ENCODE data around the gene RSL24D1. TPM values are rescaled to one million over a fixed set of nuclear protein-coding genes. Genes with fewer than 3 reads are reported as not detected.
A peak's percentile ranks its signal among the peaks of the same experiment; 100 is the strongest.

The RSL24D1 gene
- polyA plus RNA-seq (2013, experiment 1 of 2; ENCODE audit: insufficient read length): 127 TPM
- 123 TPM for polyA plus RNA-seq (2013, experiment 2 of 2; ENCODE audit: insufficient read length)

DNA sequence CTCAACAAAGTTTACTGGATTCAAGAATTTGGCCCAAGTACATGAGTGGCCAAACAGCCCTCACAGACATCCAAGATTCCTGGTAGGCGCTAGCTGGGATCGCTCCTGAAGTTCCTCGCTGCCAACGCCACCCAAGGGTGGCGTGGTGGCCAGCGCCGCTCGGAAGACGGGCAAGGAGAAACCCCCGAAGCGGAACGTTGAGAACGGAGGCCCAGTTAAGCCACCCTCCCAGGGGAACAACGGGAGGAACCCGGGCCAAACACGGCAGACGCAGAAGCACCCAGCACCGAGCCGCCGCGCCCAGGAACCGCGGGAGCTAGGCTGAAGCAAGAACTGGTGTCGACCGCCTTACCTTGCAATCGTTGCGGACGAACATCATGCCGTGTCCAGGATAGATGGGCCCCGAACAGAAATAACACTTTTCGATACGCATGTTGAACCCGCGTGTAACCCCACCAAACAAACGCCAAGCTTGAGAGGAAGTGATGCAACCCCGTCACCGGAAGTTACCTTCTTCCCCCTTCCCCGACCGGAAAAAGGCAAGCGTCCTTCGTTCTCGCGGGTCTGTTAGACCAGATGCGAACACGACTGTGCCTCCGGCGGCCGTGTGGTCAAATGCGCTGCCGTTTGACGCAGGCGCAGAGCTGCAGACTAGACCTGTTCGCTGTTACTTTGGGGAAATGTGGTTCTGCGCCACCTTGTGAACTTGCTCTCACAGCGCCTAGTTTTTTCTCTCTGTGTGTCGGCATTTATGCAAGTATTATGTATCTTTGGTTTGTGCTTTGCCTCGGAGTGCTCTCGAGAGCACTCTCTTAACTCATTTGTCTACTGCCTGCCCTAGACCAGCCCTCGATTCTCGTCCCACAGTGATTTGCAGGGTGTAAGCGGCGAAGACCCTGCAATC is at the start of gene RSL24D1:
Gene RSL24D1, minus strand, starts transcription at position 484 of the 904 bp plus-strand sequence. Its CDS starts 51 bp downstream, at position 433.
- DNase-seq: peak; percentile 99

DNA sequence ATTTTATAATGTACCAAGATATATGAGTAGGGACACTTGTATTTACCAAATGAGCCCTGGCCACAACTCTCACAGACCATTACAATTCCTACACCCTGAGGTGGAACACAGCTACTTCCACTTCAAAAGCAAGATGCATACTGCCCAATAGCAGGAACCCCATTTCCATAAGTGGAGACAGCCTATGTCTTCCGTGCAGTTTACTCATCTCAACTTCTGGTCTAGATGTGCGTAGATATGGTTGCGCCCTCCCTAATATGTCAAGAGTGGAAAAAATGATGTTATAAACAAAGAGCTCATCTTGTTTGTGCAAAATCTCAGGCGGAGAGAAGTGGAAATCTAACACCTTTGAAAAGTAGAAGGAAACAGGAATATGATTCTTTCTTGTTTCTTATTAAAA is 48.3 kb upstream of the RSL24D1 start:
- DNase-seq: no peak

DNA sequence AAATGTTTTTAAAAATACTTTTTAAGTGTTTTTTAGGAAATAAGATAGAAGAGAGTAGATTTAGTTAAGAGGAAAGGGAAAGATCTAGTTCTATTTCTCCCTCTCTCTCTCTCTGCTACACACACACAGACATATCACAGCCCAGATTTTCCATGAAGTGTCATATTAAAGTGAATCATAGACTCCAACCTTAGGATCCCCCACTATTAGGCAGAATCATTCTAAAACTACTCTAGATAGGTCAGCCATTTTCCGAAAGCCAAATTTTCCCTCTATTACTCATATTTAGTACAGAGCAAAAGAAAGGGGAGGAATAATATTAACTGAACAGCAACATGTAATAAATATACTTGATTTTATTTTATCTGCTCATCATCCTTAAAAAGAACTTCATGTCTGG is 45.1 kb upstream of the RSL24D1 start:
- DNase-seq: peak; percentile 44

DNA sequence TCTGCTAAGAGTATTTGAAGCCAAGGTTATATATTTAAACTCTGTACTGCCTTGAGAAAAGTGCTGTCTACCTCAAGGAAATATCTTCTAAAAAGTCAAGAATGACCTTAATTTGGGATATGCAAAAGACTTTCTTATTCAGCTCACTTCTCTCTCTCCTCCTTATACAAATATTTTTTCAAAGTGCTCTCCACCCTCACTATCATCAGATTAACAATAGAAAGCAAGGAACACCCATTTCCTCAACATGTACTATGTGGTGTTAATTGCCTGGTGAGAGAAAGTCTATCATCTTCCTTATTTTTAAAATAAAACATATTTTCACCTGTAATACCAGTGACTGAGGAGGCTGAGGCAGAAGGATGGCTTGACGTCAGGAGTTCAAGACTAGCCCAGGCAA is 44.4 kb upstream of the RSL24D1 start:
- no peak for DNase-seq

DNA sequence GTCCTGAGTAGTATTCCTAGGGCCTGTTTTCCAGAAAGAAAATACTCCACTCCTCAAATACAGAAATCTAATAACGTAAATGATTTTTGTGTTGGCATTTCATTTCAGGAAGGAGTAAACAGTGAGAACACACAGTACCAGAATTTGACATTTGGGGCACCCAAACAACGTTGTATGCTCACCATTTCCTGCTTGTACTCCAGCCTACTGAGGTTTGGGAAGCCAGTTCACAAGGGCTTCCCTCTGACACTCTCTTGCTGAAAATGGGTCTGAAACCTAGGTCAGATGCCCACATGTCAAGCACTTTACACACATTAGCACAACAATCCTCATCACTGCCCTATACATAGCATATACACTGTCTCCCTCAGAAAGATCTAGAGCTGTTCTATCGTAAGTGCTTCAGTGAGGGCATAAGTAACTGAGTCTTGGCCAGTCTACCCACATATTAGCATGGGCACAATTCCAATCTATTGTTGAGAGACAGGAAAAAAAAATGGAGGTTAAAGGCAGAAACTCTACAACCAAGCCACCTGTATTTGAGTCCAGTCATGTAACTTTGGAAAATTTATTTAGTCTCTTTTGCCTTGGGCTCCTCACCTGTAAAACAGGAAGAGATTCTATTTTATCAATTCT is 43.5 kb upstream of the RSL24D1 start:
- DNase-seq: no peak

DNA sequence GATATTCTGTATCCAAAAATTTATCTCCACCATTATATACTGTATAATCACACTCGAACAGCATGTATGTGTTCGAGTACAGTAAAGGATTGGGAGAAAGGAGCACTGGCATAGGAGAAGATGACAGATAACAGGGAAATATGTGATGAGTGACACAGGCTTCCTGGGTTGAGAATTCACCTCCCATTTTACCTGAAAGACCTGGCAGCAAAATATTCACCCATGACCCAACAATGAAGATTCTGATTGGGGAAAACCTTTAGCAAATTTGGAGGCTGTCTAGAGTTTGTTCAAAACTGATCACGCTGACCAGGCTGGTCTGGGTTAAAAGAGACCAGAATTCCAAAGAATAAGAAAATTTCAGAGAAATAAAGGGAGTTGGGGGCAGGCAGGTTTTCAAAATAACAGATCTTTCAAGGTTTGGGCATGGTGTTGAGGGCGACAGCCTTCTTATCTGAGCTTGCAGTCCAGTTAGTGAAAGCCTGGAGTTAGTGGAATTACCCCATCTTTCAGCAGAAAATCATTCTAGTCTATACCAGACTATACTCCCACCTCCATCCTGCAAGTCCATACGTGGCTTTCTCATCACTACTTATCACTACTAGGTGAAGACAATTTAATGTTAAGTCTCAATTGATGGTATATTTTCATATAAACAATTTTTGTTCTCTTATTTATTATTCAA is 42.8 kb upstream of the RSL24D1 start:
- no peak for DNase-seq

DNA sequence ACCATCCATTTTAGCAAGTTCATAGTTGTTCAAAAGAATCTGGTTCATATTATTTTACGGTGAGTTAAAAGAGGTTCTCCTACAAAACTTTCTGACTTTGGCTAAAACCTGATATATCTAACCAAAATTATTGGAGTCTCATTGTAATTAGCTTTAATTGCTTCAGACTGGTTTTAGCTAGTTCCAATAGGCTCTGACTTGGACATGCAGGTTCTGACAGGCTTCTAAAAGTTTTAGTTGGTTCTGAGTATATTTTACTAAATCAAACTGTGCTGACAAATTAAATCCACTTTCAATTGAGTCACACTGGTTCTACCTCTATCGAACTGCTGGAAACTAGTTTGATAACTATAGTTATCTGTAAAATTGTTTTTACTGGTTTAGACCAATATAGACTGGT is 42.1 kb upstream of the RSL24D1 start:
- DNase-seq: no peak

DNA sequence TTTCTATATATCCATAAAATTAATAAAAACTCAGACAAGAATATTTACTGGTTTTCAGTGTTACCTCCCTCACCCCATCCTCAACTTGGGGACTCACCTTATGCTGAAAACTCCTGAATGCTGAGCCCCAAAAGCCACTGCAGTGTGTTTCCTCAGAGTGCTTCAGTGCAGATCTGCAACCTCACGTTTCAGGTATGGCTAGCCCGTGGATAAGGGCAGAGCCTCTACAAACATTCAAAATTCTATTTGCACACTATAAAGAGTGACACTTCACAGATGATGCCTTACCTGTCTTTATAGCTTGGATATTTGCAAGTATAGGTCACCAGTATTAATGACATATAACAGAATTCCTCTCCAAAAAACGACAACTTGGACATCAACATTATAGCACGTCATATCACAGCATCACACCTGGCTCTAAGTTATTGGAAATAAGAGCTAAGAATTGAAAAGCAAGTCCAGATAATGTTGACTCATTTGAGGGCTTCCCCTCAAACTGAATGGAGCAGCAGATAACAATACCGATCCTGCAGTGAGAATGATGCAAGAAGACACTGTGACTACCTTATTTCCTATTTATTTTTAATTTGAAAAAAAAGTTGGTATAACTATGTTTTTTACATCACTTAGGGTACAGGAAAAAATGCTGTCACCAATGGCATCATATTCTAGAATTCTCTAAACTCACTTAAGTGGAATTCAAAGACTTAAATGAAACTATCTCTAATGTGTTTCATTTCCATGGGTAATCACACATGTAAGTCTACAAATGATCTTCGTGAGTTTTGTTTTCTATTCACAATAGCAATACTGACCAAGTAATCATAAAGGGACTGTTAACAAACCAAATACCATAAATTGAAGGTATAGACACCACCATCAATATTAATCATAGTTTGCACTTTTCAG is 40.7 kb upstream of the RSL24D1 start:
- no peak for DNase-seq

DNA sequence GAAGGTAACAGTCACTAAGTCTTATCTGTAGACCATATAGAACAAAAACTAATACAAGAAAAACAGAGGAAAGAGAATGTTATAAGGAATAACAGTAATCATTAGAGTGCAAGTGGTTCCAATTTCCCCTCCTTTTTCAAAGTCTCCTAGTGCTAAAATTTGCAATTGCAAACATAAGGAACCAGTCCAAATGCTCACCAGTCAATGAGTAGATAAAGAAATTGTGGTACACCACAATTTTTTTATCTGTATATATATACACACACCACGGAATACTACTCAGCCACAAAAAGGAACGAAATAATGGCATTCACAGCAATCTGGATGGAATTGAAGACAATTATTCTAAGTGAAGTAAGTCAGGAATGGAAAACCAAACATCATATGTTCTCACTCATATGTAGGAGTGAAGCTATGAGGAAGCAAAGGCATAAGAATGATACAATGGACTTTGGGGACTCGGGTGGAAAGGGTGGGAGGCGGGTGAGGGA is 38.9 kb upstream of the RSL24D1 start:
- DNase-seq: no peak

DNA sequence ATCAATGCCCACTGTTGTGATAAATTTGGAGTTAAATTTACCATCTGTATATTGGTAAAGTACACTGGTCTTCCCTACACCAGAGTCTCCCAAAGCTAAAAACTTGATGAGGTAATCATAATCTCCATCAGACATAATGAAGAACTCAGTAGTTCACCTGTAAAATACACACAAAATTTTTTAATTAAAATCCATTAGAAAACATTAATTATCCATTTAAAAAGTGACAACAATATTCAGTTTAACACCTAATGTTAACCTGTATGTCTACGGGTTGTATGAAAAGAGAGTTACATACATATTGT is 38.0 kb upstream of the RSL24D1 start:
- no peak for DNase-seq

DNA sequence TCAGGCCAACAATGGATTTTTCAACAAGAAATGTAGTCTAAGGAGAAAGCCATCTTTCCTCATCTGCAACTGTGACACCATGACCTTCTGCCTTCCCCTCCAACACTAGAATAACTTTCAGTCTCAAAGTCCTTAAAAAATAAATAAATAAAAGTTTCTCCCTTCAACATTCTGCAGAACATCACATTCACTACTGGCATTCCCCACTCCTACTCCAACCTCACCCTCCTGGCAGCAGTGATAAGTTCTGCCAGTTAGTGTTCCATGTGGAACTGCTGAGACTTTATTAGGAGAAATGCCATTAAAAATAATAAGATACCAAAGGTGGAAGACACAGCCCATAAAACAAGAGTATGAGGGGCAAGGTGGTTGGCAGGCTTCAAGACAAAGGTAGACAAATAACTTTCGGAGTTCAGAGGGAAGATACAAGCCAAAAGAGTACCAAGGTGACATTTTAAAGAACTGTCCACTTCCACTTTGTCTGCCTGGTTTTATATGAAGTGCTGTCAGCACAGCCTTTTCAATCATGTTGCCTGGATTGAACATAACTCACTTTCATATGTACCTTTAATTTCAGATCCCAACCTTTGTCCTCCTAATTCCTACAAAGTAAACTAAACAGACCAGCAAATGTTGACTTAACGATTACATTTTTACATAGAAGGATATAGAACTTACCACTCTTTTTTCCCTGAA is 37.5 kb upstream of the RSL24D1 start:
- no peak for DNase-seq

DNA sequence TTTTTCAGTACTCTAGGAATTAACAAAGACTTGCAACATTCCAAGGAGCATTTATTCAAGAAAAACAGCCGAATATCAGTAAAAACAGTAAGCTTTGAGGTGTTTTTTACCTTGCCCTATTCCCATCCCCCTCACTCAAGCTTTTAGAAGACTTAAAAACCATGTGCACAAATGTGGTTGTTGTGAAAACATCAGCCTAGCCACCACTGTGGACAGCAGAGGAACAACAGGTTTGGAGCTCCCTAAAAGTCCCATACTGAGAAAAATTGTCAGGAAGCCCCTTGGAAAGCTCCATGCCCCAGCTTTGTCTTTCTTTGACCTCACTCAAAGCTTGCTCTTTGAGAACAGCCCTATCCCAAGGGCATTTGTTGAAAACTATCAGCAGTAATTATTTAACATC is 34.7 kb upstream of the RSL24D1 start:
- no peak for DNase-seq

DNA sequence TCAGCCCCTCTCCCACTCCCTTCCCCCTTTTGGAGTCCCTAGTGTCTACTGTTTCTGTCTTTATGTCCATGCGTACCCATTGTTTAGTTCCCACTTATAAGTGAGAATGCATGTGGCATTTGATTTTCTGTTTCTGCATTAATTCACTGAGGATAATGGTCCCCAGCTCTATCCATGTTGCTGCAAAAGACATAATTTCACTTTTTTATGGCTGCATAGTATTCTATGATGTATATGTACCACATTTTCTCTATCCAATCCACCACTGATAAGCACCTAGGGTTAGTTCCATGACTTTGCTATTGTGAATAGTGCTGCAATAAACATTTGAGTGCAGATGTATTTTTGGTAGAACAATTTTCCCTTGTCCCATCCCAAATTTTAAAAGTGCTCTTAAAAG is 34.2 kb upstream of the RSL24D1 start:
- DNase-seq: no peak

DNA sequence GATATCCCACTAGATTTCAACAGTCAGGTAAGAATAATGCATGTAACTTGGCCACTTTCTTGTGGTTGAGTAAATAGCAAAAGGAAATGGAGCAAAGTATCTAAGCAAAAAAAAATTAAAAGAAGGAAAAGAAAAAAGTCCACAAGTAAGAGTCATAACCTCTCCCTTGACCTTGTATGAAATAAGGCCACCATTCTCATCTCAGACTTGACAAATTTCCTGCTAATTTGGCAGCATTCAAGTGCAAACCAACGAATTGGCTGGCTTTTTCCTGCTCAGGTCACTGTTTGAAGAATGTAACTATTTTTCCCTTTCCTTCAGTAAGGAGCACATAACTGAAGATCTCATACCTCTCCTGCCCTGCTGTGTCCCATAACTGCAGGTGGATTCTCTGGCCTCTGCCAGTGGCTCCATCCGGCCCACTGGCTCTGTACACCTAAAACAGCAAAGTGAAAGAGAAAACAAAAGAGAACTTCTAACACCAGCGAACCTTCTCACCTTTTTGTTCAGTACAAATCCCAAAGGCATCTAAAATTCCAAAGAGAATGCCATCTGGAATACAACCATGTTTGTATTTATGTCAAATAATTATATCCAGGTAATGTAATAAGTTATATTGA is 33.4 kb upstream of the RSL24D1 start:
- no peak for DNase-seq

DNA sequence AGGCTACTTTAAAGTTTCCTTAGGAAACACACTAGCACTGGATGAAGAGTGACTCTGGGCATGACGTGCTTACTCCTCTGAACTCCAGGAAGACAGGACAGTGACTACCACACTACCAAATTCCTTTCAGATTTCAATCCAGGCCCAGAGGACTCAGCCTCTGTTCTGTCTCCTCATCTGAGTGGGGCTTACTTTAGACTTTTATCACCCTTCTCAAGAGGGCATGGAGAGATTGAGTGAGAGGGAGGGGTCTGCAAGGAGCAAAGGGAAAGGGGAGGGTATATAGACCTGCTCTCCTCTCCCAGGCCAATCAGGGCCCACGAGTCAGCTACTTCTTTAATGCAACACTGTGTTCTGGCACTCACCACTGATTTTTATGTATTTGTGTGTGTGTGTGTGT is 29.4 kb upstream of the RSL24D1 start:
- no peak for DNase-seq

DNA sequence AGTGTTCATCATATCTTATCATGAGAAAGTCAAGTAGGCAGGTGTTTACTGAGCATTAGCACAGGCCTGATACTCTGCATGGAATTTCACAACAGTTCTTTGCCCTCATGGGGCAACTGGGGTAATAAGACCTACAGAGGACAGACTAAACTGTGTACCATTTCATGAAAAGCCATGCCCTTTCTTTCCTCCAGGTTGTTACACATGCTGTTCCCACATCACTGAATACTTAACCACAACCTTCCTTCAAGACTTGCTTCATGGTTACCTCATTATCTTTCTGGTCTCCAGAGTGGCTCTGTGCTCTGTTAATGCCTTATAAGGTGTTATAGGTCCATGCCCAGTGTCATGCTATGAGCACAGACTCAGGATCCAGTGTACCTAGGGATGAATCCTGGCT is 28.2 kb upstream of the RSL24D1 start:
- DNase-seq: no peak

DNA sequence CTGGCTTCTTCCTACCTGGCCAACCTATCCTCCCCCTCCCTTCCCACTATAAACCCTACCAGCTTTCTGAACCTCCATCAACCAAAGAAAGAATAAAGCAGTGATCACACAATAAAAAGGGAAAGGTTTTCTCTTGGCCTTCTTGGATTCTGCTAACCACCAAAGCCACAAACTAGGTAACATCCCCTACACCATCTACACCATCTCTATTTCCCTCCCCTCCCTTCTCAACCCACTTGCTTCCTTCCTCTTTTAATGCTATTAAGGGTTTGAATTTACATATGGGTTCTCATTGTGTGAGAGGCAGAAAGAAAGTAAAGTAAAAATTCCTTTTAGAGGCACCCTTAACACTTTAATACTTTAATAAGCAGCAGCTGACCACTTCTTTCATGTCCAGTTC is 25.8 kb upstream of the RSL24D1 start:
- no peak for DNase-seq

DNA sequence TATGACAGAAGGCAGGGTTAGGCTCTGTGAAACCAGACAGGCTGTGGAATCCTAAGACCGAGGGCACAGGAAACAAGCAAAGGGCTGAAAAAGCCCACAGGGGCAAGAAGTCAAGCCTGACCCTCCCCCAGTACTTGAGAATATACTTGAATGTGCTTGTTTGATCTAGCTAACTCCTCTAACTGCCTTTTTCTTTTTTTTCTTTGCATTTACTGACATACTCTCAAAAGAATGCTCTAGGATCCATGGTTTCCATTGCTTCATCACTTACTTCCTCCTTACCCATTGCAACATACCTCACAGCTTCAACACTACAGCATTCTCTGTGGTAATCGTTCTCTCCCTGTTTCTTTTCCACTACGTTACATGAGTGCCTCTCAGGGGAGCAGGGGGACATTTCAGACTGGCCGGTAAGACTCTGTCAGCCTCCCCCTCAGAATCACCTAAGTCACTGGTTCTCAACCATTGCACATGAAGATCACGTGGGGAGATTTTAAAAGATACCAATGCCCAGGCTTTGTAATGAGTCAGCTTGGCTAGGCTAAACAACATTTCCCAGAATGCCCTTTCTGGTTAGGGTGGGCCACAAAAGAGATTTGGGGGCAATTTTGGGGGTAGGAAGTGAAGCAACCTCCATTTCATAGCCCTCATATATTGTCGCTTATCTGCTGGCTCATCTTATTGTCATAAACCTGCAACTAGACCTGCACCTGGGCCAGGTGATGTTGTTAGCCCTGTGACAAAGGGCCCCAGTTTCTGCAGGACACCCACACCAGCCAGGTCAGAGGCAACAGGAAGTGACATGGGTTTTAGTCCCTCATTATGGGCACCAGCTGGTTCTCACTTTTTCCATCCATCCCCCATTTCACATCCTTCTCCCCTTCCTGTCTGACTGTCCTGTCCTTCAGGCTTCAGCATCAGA is 24.6 kb upstream of the RSL24D1 start:
- peak; percentile 91 for DNase-seq

DNA sequence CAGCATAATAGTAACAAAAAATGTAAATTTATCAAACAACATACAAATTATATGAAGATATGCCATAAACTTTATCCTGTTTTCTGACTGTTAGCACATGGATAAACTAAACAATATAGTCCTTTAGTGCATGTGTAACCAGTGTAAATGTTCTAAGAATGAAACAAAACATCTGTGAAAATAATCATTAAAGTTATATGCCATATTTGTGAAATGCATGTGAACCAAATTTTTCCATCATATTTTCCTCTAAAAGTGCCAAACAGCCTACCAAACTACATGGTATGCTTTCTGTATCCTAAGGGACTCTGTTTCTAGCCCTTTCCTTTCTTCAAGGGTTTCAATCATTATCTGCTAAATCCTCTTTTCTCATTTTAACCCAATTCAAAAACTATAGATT is 23.9 kb upstream of the RSL24D1 start:
- no peak for DNase-seq

DNA sequence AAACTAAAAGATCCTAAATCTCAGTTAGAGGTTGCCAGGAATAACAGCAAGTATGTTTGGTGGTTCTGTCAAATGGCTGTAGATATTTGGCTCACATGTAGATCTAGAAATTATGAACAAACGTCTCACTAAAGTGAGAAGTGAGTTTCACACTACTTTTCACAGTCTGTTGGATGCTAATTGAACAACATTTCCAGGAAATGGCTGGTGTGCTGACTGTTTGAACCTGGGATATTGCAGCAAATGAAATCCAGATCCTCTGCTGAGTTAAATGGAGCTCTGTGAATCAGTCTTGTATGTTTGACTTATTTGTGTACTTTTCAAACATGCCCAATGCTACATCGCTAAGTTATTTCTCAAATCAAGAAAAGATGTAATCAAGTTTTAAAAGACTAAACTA is 21.3 kb upstream of the RSL24D1 start:
- DNase-seq: no peak
